ENCODE data around the gene RASD2.

The RASD2 gene

GRCh38 chr22:35593071-35593890 lies 52.6 kb downstream of the RASD2 start:
- no peak overlapping the region for H3K9ac ChIP-seq (ENCODE audit: low read length)
- no peaks in the 10 kb centered on the region for H3K4me1 ChIP-seq (ENCODE audit: control insufficient read depth, low read depth, low read length)
- H3K9me3 ChIP-seq (ENCODE audit: control insufficient read depth, low read depth, low read length) = no peaks in the 10 kb centered on the region
- H3K27ac ChIP-seq (ENCODE audit: low read length) = no peak overlapping the region
- no peak overlapping the region for H3K4me3 ChIP-seq (ENCODE audit: low read length)
- no peaks in the 10 kb centered on the region for H3K27me3 ChIP-seq (ENCODE audit: control insufficient read depth, insufficient read depth, low read length)
- no peaks in the 10 kb centered on the region for H3K36me3 ChIP-seq (ENCODE audit: control insufficient read depth, low read depth, low read length)

GRCh38 chr22:35593891-35594470 lies 53.4 kb downstream of the RASD2 start:
- no peaks in the 10 kb centered on the region for H3K4me1 ChIP-seq (ENCODE audit: control insufficient read depth, low read depth, low read length)
- H3K27ac ChIP-seq (ENCODE audit: low read length) = no peak overlapping the region

GRCh38 chr22:35594686-35595085 lies 54.1 kb downstream of the RASD2 start:
- H3K27ac ChIP-seq (ENCODE audit: low read length) = no peak overlapping the region
- no peak overlapping the region for H3K4me3 ChIP-seq (ENCODE audit: low read length)
- no peaks in the 10 kb centered on the region for H3K9me3 ChIP-seq (ENCODE audit: control insufficient read depth, low read depth, low read length)

More at GRCh38 chr22:35593891-35594470, 53.4 kb downstream of the RASD2 start:
- no peak overlapping the region for H3K9ac ChIP-seq (ENCODE audit: low read length)
- H3K36me3 ChIP-seq (ENCODE audit: control insufficient read depth, low read depth, low read length) = no peaks in the 10 kb centered on the region
- H3K27me3 ChIP-seq (ENCODE audit: control insufficient read depth, insufficient read depth, low read length) = no peaks in the 10 kb centered on the region
- no peaks in the 10 kb centered on the region for H3K9me3 ChIP-seq (ENCODE audit: control insufficient read depth, low read depth, low read length)
- H3K4me3 ChIP-seq (ENCODE audit: low read length) = no peak overlapping the region

GRCh38 chr22:35596821-35597220 lies 56.2 kb downstream of the RASD2 start:
- H3K9ac ChIP-seq (ENCODE audit: low read length) = no peak overlapping the region
- H3K4me3 ChIP-seq (ENCODE audit: low read length) = no peak overlapping the region
- H3K27ac ChIP-seq (ENCODE audit: low read length) = no peak overlapping the region
- no peaks in the 10 kb centered on the region for H3K27me3 ChIP-seq (ENCODE audit: control insufficient read depth, insufficient read depth, low read length)
- no peaks in the 10 kb centered on the region for H3K4me1 ChIP-seq (ENCODE audit: control insufficient read depth, low read depth, low read length)
- H3K9me3 ChIP-seq (ENCODE audit: control insufficient read depth, low read depth, low read length) = no peaks in the 10 kb centered on the region
- no peaks in the 10 kb centered on the region for H3K36me3 ChIP-seq (ENCODE audit: control insufficient read depth, low read depth, low read length)

More at GRCh38 chr22:35594686-35595085, 54.1 kb downstream of the RASD2 start:
- Histone ChIP-seq H3K27me3 (ENCODE audit: control insufficient read depth, insufficient read depth, low read length) (no peaks in the 10 kb centered on the region), H3K36me3 (ENCODE audit: control insufficient read depth, low read depth, low read length) (no peaks in the 10 kb centered on the region), H3K4me1 (ENCODE audit: control insufficient read depth, low read depth, low read length) (no peaks in the 10 kb centered on the region), H3K9ac (ENCODE audit: low read length) (no peak overlapping the region)

GRCh38 chr22:35597692-35598395 lies 57.2 kb downstream of the RASD2 start:
- no peaks in the 10 kb centered on the region for H3K4me1 ChIP-seq (ENCODE audit: control insufficient read depth, low read depth, low read length)
- H3K27me3 ChIP-seq (ENCODE audit: control insufficient read depth, insufficient read depth, low read length) = no peaks in the 10 kb centered on the region
- no peaks in the 10 kb centered on the region for H3K36me3 ChIP-seq (ENCODE audit: control insufficient read depth, low read depth, low read length)
- no peak overlapping the region for H3K4me3 ChIP-seq (ENCODE audit: low read length)
- H3K9ac ChIP-seq (ENCODE audit: low read length) = no peak overlapping the region
- H3K27ac ChIP-seq (ENCODE audit: low read length) = no peak overlapping the region
- no peaks in the 10 kb centered on the region for H3K9me3 ChIP-seq (ENCODE audit: control insufficient read depth, low read depth, low read length)

GRCh38 chr22:35598396-35598710 lies 57.7 kb downstream of the RASD2 start:
- Histone ChIP-seq H3K4me1 (ENCODE audit: control insufficient read depth, low read depth, low read length) (no peaks in the 10 kb centered on the region), H3K4me3 (ENCODE audit: low read length) (no peak overlapping the region), H3K9ac (ENCODE audit: low read length) (no peak overlapping the region), H3K27me3 (ENCODE audit: control insufficient read depth, insufficient read depth, low read length) (no peaks in the 10 kb centered on the region), H3K27ac (ENCODE audit: low read length) (no peak overlapping the region), H3K9me3 (ENCODE audit: control insufficient read depth, low read depth, low read length) (no peaks in the 10 kb centered on the region), H3K36me3 (ENCODE audit: control insufficient read depth, low read depth, low read length) (no peaks in the 10 kb centered on the region)

- H3K27ac ChIP-seq (ENCODE audit: low read length) = no peak overlapping the region
- no peak overlapping the region for H3K4me3 ChIP-seq (ENCODE audit: low read length)
- no peaks in the 10 kb centered on the region for H3K9me3 ChIP-seq (ENCODE audit: control insufficient read depth, low read depth, low read length)
- H3K9ac ChIP-seq (ENCODE audit: low read length) = no peak overlapping the region
- no peaks in the 10 kb centered on the region for H3K36me3 ChIP-seq (ENCODE audit: control insufficient read depth, low read depth, low read length)
- H3K27me3 ChIP-seq (ENCODE audit: control insufficient read depth, insufficient read depth, low read length) = no peaks in the 10 kb centered on the region
- H3K4me1 ChIP-seq (ENCODE audit: control insufficient read depth, low read depth, low read length) = no peaks in the 10 kb centered on the region
Measured at GRCh38 chr22:35599364-35599763, 58.7 kb downstream of the RASD2 start.

GRCh38 chr22:35600476-35600875 lies 59.8 kb downstream of the RASD2 start:
- H3K36me3 ChIP-seq (ENCODE audit: control insufficient read depth, low read depth, low read length) = no peaks in the 10 kb centered on the region
- H3K9ac ChIP-seq (ENCODE audit: low read length) = no peak overlapping the region
- no peak overlapping the region for H3K27ac ChIP-seq (ENCODE audit: low read length)
- no peak overlapping the region for H3K4me3 ChIP-seq (ENCODE audit: low read length)
- H3K9me3 ChIP-seq (ENCODE audit: control insufficient read depth, low read depth, low read length) = no peaks in the 10 kb centered on the region
- no peaks in the 10 kb centered on the region for H3K27me3 ChIP-seq (ENCODE audit: control insufficient read depth, insufficient read depth, low read length)
- no peaks in the 10 kb centered on the region for H3K4me1 ChIP-seq (ENCODE audit: control insufficient read depth, low read depth, low read length)

- Histone ChIP-seq H3K27ac (ENCODE audit: low read length) (no peak overlapping the region), H3K36me3 (ENCODE audit: control insufficient read depth, low read depth, low read length) (no peaks in the 10 kb centered on the region), H3K9ac (ENCODE audit: low read length) (no peak overlapping the region), H3K27me3 (ENCODE audit: control insufficient read depth, insufficient read depth, low read length) (no peaks in the 10 kb centered on the region), H3K4me1 (ENCODE audit: control insufficient read depth, low read depth, low read length) (no peaks in the 10 kb centered on the region), H3K9me3 (ENCODE audit: control insufficient read depth, low read depth, low read length) (no peaks in the 10 kb centered on the region), H3K4me3 (ENCODE audit: low read length) (no peak overlapping the region)
Measured at GRCh38 chr22:35601013-35601580, 60.5 kb downstream of the RASD2 start.

- Histone ChIP-seq H3K27me3 (ENCODE audit: control insufficient read depth, insufficient read depth, low read length) (no peaks in the 10 kb centered on the region), H3K4me3 (ENCODE audit: low read length) (no peak overlapping the region), H3K9ac (ENCODE audit: low read length) (no peak overlapping the region), H3K9me3 (ENCODE audit: control insufficient read depth, low read depth, low read length) (no peaks in the 10 kb centered on the region), H3K4me1 (ENCODE audit: control insufficient read depth, low read depth, low read length) (no peaks in the 10 kb centered on the region), H3K27ac (ENCODE audit: low read length) (no peak overlapping the region), H3K36me3 (ENCODE audit: control insufficient read depth, low read depth, low read length) (no peaks in the 10 kb centered on the region)
Measured at GRCh38 chr22:35601743-35602615, 61.3 kb downstream of the RASD2 start.

All from iPS-18a (cell line).